Measurements from ENCODE around the gene SLC8B1.
A peak's percentile ranks its signal among the peaks of the same experiment; 100 is the strongest.

SLC8B1 gene

GRCh38 chr12:113318900-113319628 is 15.8 kb downstream of the SLC8B1 start:
- DNase-seq = no peak

DNA sequence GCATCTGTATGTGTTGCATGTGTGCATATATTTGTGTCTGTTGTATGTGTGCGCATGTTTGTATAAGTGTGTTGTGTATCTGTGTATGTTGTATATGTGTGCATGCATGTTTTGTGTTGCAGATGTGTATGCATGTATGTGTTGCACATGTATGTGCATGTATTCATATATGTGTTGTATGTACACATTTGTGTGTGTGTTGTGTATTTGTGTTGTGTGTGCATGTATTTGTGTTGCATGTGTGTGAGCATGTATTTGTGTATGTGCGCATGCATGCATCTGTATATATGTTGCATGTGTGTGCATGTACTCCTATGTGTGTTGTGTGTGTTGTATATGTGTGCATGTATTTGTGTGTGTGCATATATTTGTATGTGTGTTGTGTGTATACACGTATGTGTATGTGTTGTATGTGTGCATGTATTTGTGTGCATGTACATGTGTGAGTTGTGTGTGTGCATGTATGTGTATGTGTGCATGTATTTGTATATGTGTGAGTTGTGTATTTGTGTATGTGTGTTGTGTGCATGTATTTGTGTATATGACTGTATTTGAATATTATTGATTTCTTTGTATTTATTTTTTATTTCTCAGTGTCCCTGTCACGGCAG is 16.8 kb downstream of the SLC8B1 start:
- no peak for DNase-seq

DNA sequence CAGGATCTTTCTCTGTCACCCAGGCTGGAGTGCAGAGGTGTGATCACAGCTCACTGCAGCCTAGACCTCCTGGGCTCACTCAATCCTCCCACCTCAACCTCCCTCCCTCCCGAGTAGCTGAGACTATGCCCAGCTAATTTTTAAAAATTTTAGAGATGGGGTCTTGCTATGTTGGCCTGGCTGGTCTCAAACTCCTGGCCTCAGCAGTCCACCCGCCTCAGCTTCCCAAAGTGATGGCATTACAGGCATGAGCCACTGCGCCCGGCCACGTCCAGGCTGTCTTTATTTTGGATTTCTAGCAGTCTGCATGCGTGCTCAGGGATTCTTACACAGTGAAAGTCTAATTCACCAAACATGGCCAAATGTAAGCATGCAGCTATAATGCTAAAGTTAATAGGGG is 17.8 kb downstream of the SLC8B1 start:
- no peak for DNase-seq

DNA sequence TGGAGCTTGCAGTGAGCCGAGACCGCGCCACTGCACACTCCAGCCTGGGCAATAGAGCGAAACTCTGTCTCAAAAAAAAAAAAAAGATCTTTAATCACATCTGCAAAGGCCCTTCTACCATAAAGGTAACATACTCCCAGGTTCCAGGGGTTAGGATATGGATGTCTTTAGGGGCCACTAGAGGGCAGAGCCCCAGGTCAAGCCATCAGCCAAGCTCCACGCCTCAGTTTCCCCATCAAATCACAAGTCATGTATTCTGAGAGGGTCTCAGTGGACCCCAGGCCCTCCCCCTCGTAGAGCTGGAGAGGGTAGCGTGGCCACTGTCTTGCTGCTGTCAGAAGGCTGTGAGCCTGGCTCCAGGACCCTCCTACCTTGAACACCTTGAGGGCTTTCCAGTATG is 18.8 kb downstream of the SLC8B1 start:
- no peak for DNase-seq

DNA sequence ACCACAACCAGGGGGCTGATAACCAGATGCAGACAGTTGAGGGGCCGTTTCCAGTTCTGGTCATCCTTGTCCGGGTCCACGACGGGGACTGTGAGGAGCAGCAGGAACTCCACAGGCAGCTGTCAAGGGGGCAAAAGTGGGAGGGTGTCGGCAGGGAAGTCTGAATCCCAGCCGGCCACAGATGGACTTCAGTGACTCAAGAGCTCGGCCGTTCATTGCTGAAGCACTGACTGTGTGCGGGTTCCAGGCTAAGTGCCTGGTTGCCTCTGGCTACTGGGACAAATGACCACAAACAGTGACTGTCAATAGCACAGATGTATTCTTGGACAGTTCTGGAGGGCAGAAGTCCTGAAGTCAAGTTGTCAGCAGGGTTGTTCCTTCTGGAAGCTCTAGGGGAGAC is 19.6 kb downstream of the SLC8B1 start:
- no peak for DNase-seq

- DNase-seq = no peak
These were observed 20.8 kb downstream of the SLC8B1 start for GRCh38 chr12:113314121-113314529.

- no peak for DNase-seq
These were observed 24.4 kb downstream of the SLC8B1 start for GRCh38 chr12:113310489-113310888.

DNA sequence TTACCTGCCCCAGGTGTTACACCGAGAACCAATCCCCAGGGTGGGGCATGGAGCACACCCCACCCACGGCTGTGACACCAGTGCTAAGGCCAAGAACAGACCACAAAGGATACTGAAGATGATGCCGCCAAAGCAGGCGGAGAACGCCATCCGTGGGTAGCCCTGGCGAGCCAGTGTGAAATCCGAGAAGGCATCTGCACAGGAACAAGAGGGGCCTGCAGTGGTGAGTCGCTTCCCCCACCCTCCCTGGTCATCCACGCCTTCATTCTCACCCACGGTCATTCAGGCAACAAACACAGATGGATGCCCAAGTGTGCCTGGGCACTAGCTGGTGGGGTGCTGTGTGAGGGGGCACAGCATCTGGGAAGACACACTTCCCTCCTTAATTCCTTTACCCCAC is 28.5 kb downstream of the SLC8B1 start:
- no peak for DNase-seq

GRCh38 chr12:113305281-113305856 is 29.5 kb downstream of the SLC8B1 start:
- DNase-seq = no peak

DNA sequence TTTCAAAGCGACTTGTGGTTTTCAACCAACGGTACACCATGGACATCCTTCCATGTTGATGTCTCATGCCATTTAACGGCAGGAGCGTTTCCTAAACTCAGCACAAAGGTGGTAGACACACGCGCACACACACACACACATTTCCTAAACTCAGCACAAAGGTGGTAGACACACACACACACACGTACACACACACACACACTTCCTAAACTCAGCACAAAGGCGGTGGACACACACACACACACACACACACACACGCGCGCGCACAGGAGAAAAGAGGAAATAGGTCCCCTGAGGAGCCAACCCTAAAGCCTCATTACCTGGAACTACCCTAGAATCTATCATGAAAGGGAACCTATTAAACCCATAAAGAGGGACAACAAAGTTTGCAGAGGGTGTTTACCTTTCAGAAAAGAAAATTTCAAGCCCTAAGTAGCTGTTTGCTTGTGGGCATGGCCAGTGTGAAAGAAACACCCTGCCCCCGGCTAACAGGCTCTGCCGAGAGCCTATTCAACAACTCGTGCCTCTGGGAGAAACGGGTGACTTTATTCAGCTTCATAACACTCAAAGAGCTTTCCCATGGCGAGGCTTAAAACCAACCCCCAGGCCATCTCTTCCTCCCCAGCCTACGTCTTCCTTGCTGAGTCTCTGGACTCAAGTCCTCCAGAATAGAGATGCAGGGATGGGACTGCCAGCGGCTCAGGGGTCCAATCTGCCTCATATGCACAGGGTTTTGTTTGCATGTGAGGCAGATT is 31.8 kb downstream of the SLC8B1 start:
- peak; percentile 9 for DNase-seq

DNA sequence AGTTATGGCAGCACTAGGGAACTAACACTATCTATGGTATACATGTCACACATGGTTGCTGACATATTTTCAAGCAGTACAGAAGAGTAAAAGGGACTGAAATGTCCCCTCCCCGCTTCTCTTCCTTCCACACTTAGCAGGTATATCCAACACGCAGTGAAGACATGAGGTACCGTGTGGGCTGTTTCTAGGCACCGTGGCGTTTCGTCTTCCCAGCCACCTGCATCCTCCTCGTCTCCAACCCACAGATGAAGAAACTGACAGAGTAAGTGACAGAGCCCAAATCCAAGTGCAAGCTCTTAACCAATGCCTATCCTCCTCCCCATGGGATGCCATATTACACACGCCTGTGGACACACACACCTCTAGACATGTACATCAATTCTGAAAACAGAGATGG is 32.4 kb downstream of the SLC8B1 start:
- DNase-seq = no peak

- no peak for DNase-seq
These were observed 33.1 kb downstream of the SLC8B1 start for GRCh38 chr12:113301811-113302210.

DNA sequence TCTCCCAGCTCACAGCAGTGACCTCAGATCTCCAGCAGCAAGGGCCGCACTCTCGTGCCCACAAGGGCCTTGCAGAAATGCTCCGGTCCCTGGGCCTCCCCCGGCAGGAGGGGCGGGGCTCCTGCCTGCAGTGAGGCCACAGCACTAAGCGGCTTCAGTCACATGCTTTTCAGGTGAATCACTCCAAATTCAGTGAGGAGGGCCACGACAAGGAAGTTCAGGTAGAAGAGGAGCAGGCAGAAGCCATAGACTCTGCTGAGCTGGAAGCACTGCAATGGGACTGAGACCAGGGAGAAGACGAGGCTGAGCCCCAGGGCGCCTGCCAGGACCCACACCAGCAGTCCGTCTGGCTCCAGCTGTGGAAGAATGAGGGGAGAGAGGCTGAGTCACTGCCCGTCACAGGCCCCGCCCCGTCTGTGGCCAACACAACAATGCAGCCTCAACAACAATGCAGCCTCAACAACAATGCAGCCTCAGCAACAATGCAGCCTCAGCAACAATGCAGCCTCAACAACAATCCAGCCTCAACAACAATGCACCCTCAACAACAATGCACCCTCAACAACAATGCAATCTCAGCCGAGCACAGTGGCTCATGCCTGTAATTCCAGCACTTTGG is 35.2 kb downstream of the SLC8B1 start:
- DNase-seq = no peak

DNA sequence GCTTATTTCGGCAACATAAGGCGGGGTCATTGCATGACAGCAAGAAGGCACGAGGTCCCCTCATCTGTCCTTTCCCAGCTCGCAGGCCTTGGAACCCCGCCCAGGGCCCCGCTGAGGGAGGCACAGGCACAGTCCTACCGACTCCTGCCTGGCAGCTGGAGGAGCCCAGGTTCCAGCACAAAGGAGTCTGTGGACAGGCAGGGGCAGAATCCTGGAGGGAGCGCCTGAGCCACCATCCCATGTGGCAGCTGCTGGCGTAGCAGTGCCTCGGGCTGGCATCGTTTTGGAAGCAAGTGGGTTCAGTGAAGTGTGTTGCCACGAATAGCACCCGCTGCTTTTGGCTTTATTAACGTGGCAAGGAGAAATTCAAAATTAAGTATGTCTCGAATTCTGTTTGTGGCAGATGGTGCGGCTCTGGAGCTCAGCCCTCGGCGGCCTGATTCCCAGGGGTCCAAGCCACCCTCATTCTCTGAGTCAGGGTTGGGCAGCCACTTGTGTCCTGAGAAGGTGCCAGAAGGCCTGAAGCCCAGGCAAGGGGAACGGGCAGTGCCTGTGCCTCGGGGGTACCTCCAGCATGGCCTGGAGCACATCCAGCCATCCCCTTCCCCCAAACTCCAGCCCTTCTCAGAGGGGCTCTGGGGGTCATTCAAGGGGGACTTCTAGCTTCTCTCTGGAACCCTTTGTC is 35.9 kb downstream of the SLC8B1 start:
- no peak for DNase-seq

- DNase-seq = no peak
These were observed 36.5 kb downstream of the SLC8B1 start for GRCh38 chr12:113298472-113298817.

GRCh38 chr12:113297621-113298471 is 37.1 kb downstream of the SLC8B1 start:
- no peak for DNase-seq

GRCh38 chr12:113297214-113297587 is 37.7 kb downstream of the SLC8B1 start:
- no peak for DNase-seq

DNA sequence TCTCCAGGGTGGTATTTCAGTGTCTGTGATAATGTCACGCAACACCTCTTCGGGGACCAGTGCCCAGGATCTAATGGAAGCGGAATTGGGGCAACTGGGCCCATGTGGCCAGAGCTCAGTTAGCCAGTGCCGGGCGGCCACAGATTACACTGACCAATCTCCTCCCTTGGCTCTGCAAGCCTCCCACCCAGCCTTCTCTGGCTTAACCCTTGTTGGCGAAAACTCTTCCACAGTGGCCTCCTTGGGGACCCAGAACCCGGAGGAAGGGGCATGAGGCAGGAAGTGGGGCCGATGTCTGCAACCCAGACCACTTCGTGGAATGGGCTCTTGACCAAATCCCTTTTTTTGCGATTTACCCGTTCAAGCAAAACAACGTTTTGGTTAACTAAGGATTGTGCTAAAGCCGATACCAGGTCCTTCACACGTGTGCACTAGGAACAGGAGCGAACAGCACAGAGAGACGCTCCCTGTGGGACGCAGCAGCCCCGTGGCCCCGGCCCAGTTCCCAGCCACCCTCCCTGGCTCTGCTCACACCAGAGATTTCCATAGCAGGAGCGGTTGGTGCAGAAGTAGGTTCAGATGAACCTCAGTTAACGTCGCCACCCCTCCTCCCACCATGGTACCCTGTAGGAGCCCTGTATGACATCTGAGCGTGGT is 38.2 kb downstream of the SLC8B1 start:
- no peak for DNase-seq

GRCh38 chr12:113295886-113296556 is 38.9 kb downstream of the SLC8B1 start:
- no peak for DNase-seq

DNA sequence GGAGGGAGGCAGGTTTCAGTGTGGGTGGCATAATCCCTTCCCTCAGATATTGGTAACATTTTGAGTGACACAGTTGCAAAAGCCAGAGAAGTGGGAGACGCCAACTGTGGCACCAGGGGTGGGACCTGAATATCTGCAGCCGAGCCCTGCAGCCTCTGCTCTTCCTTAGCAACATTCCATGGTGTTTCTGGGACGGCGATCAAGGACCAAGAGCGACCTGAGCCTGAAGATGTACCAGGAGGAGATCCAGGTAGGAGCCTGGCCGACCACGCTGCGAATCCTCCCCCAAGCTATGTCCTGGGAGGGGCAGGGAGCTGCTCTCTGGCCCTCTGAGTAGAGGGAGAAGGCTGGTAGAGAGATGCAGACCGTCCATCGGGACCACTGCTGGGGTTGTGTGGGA is 41.8 kb downstream of the SLC8B1 start:
- no peak for DNase-seq

DNA sequence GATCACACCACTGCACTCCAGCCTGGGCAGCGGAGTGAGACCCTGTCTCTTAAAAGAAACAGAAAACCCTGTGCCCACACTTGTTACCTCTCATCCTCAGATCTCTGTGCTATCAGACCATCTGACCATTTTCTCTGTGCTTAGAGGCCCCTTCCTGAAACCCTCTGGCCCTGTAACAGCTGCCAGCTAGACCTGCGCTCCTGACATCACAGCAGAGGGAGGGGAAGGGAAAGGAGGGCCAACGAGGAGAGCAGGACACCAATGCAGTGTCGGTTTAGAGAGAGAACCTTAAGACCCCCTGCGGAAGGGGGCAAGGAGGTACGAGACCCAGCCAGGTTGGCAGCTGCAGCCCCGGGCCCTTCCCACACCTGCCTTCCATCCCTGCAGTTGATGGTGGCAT is 42.4 kb downstream of the SLC8B1 start:
- DNase-seq = no peak
